HG03460 (cell line): ENCODE data around the gene MAPRE3.

Source experiments
- ATAC-seq: cut with Tn5 transposase; IDR thresholded peaks from one replicate; pipeline ENCODE4 v1.9.1; 2021; ENCODE audit not compliant: unreplicated experiment

The MAPRE3 gene

GRCh38 chr2:26948800-26949199 is 21.6 kb upstream of the MAPRE3 start:
- no peak for ATAC-seq

- ATAC-seq = no peak
Observed at GRCh38 chr2:26950246-26950645, 20.2 kb upstream of the MAPRE3 start.

- no peak for ATAC-seq
Observed at GRCh38 chr2:26951236-26951635, 19.2 kb upstream of the MAPRE3 start.

- ATAC-seq = no peak
Observed at GRCh38 chr2:26952374-26952773, 18.1 kb upstream of the MAPRE3 start.

GRCh38 chr2:26954135-26954534 is 16.3 kb upstream of the MAPRE3 start:
- no peak for ATAC-seq

GRCh38 chr2:26957041-26957440 is 13.4 kb upstream of the MAPRE3 start:
- no peak for ATAC-seq

GRCh38 chr2:26957534-26957933 is 12.9 kb upstream of the MAPRE3 start:
- ATAC-seq = no peak

- no peak for ATAC-seq
Observed at GRCh38 chr2:26959331-26959730, 11.1 kb upstream of the MAPRE3 start.

GRCh38 chr2:26964446-26965130 is 5.8 kb upstream of the MAPRE3 start:
- no peak for ATAC-seq

GRCh38 chr2:26968001-26968400 is 2.4 kb upstream of the MAPRE3 start:
- no peak for ATAC-seq

GRCh38 chr2:26969077-26969844 is 1.2 kb upstream of the MAPRE3 start:
- ATAC-seq = no peak

GRCh38 chr2:26970928-26971627 is 641 bp downstream of the MAPRE3 start:
- peak; percentile 17 for ATAC-seq

- no peak for ATAC-seq
Observed at GRCh38 chr2:26971911-26972786, 1.7 kb downstream of the MAPRE3 start.

GRCh38 chr2:26974352-26974751 is 3.9 kb downstream of the MAPRE3 start:
- ATAC-seq = no peak

- no peak for ATAC-seq
Observed at GRCh38 chr2:26975102-26975501, 4.7 kb downstream of the MAPRE3 start.

GRCh38 chr2:26975656-26976055 is 5.2 kb downstream of the MAPRE3 start:
- no peak for ATAC-seq

GRCh38 chr2:26976237-26976636 is 5.8 kb downstream of the MAPRE3 start:
- no peak for ATAC-seq

- ATAC-seq = no peak
Observed at GRCh38 chr2:26977012-26977411, 6.6 kb downstream of the MAPRE3 start.

- ATAC-seq = no peak
Observed at GRCh38 chr2:26978061-26978596, 7.7 kb downstream of the MAPRE3 start.

- no peak for ATAC-seq
Observed at GRCh38 chr2:26979741-26980140, 9.3 kb downstream of the MAPRE3 start.

- ATAC-seq = no peak
Observed at GRCh38 chr2:26980971-26981370, 10.5 kb downstream of the MAPRE3 start.
